GM23338 (cell line): ENCODE measurements around the gene KCNK5. TPM values are rescaled to one million over a fixed set of nuclear protein-coding genes. Genes with fewer than 3 reads are reported as not detected.

Experiments
- ATAC-seq: fragments of 200-7000 bp; cut with Tn5 transposase; 3 replicates; pipeline ENCODE4 v1.9.1; 2020
- DNase-seq: peaks from one replicate; pipeline ENCODE4 v3.0.0-alpha.2; 2015; ENCODE audit warnings: low spot score
- H2AFZ ChIP-seq: fragments of 200-600 bp; sonication (generic); 2 replicates; pipeline ENCODE4 v1.8.0; 2016; ENCODE audit warnings: antibody characterized with exemption, mild to moderate bottlenecking, moderate library complexity
- H3F3A ChIP-seq: fragments of 200-600 bp; sonication (generic); replicated peaks from 2 replicates; pipeline ENCODE4 v1.8.0; 2017; ENCODE audit warnings: antibody characterized with exemption, mixed run types, low read depth
- H3K27ac ChIP-seq: fragments of 200-600 bp; sonication (generic); 2 replicates; pipeline ENCODE4 v1.6.1; 2016; ENCODE audit warnings: low read depth
- H3K27me3 ChIP-seq: fragments of 200-600 bp; sonication (generic); 2 replicates; pipeline ENCODE4 v1.8.0; 2016; ENCODE audit warnings: mild to moderate bottlenecking, mixed run types, moderate library complexity; ENCODE audit not compliant: insufficient read depth
- H3K36me3 ChIP-seq: fragments of 200-600 bp; sonication (generic); 2 replicates; pipeline ENCODE4 v1.8.0; 2016; ENCODE audit warnings: mild to moderate bottlenecking; ENCODE audit not compliant: insufficient read depth
- H3K4me1 ChIP-seq: fragments of 200-600 bp; sonication (generic); 2 replicates; pipeline ENCODE4 v1.8.0; 2016; ENCODE audit warnings: mild to moderate bottlenecking, moderate library complexity; ENCODE audit not compliant: insufficient read depth
- H3K4me2 ChIP-seq: fragments of 200-600 bp; sonication (generic); 2 replicates; pipeline ENCODE4 v1.7.1; 2017; ENCODE audit warnings: mixed run types
- H3K4me3 ChIP-seq: fragments of 200-600 bp; sonication (generic); 2 replicates; pipeline ENCODE4 v1.6.1; 2016; ENCODE audit warnings: mixed run types
- H3K79me2 ChIP-seq: fragments of 200-600 bp; sonication (generic); replicated peaks from 2 replicates; pipeline ENCODE4 v1.8.0; 2017; ENCODE audit warnings: mild to moderate bottlenecking; ENCODE audit not compliant: insufficient read depth
- H3K9me2 ChIP-seq: fragments of 200-600 bp; sonication (generic); 2 replicates; pipeline ENCODE4 v1.8.0; 2017; ENCODE audit not compliant: insufficient read depth
- H4K20me1 ChIP-seq: fragments of 200-600 bp; sonication (generic); replicated peaks from 2 replicates; pipeline ENCODE4 v1.8.0; 2017; ENCODE audit warnings: mild to moderate bottlenecking; ENCODE audit not compliant: insufficient read depth
- H3K27ac Mint-ChIP-seq: 2 replicates; pipeline ENCODE4 v1.8.0; 2020; ENCODE audit warnings: inconsistent platforms, mild to moderate bottlenecking, moderate library complexity, mixed read lengths
- H3K27me3 Mint-ChIP-seq: 3 replicates; pipeline ENCODE4 v1.8.0; 2022; ENCODE audit warnings: low read depth, mild to moderate bottlenecking, moderate library complexity, mixed read lengths, inconsistent platforms; ENCODE audit not compliant: insufficient read depth, poor library complexity
- H3K36me3 Mint-ChIP-seq: 3 replicates; pipeline ENCODE4 v1.8.0; 2021; ENCODE audit warnings: low read depth, mild to moderate bottlenecking, inconsistent platforms, moderate library complexity, mixed read lengths
- H3K4me1 Mint-ChIP-seq: 3 replicates; pipeline ENCODE4 v1.8.0; 2020; ENCODE audit warnings: mild to moderate bottlenecking, inconsistent platforms, mixed read lengths
- H3K4me3 Mint-ChIP-seq: 3 replicates; pipeline ENCODE4 v1.8.0; 2021; ENCODE audit warnings: moderate library complexity, mild to moderate bottlenecking, inconsistent platforms, mixed read lengths
- H3K9me3 Mint-ChIP-seq: 3 replicates; pipeline ENCODE4 v1.8.0; 2020; ENCODE audit warnings: moderate library complexity, mild to moderate bottlenecking, inconsistent platforms, mixed read lengths
- CREB1 ChIP-seq: fragments of 250-450 bp; sonication (Bioruptor Pico); IDR thresholded peaks from 2 replicates; pipeline ENCODE4 v1.5.0; 2020; ENCODE audit warnings: low read depth, mild to moderate bottlenecking, moderate library complexity
- EZH2 ChIP-seq: fragments of 200-600 bp; sonication (generic); IDR thresholded peaks from one replicate; pipeline ENCODE4 v1.8.0; 2017; ENCODE audit warnings: antibody characterized with exemption, mild to moderate bottlenecking, low read depth; ENCODE audit not compliant: unreplicated experiment
- EZH2phosphoT487 ChIP-seq: fragments of 200-600 bp; sonication (generic); IDR thresholded peaks from one replicate; pipeline ENCODE4 v1.8.1; 2018; ENCODE audit warnings: antibody characterized with exemption; ENCODE audit not compliant: unreplicated experiment
- JUNB ChIP-seq: IDR thresholded peaks from one replicate; pipeline ENCODE4 v1.6.1; 2016; ENCODE audit warnings: antibody characterized with exemption; ENCODE audit not compliant: unreplicated experiment
- POLR2AphosphoS5 ChIP-seq: IDR thresholded peaks from 2 replicates; pipeline ENCODE4 v1.6.1; 2016; ENCODE audit warnings: antibody characterized with exemption, low read depth
- STAT1 ChIP-seq: IDR thresholded peaks from one replicate; pipeline ENCODE4 v1.6.1; 2016; ENCODE audit warnings: antibody characterized with exemption; ENCODE audit not compliant: unreplicated experiment
- ZNF114 ChIP-seq: fragments of 250-450 bp; sonication (Bioruptor Pico); IDR thresholded peaks from 2 replicates; pipeline ENCODE4 v1.5.0; 2020; ENCODE audit warnings: mild to moderate bottlenecking, moderate library complexity
- ZNF331 ChIP-seq: fragments of 250-450 bp; sonication (Bioruptor Pico); IDR thresholded peaks from 2 replicates; pipeline ENCODE4 v1.5.0; 2020; ENCODE audit warnings: low read depth, mild to moderate bottlenecking, moderate library complexity
- polyA plus RNA-seq: library from polyadenylated mRNA; unstranded; fragments of >200 nt; fragmentation: Nextera tagmentation; extraction: Ambion mirVana; gene quantifications from 2 replicates; pipeline ENCODE4 v1.2.1, GENCODE V29; 2016
- total RNA-seq: library from RNA; depleted of rRNA; stranded (reverse); fragments of >200 nt; shearing (Covaris generic); gene quantifications from 2 replicates; pipeline ENCODE4 v1.2.3, GENCODE V29; 2014
- TF ChIP-seq, protein P1 (sequence below), 2 experiments: fragments of 200-600 bp in 1 of 2; sonication (generic) in 1 of 2; conservative IDR thresholded peaks; 2 replicates each; pipeline versions ENCODE4 v1.5.1 to v1.6.1; 2016 to 2017; ENCODE audit warnings: antibody characterized with exemption in 2 of 2, low read depth in 2 of 2, mild to moderate bottlenecking in 2 of 2, moderate library complexity in 1 of 2
- TF ChIP-seq, protein P2 (sequence below): IDR thresholded peaks from 2 replicates; pipeline ENCODE4 v1.6.1; 2016; ENCODE audit warnings: antibody characterized with exemption

Gene KCNK5
- total and polyA plus RNA-seq, 2 experiments from 2014 or later = 9.5 to 57.4 TPM

DNA sequence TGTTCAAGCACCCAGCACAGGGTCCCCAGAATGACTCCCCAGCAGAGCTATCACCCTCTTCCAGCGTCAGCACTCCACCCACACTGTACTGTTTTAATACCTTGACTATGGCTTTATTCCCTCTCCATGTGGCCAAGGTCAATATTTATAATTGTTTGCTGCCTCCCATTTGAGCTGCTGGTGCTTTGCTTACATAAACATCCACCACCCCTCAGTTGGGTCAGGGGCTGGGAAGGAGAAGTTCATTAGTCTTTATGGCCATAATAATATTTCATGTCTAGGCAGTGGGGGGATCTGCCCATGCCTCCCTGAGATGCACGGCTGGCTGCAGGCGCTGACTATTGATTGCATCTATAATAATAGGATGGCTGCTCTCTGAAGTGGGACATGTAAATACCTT, 72.5 kb downstream of the KCNK5 start:
- no peak overlapping the region for H3K27ac ChIP-seq
- DNase-seq = no peak

DNA sequence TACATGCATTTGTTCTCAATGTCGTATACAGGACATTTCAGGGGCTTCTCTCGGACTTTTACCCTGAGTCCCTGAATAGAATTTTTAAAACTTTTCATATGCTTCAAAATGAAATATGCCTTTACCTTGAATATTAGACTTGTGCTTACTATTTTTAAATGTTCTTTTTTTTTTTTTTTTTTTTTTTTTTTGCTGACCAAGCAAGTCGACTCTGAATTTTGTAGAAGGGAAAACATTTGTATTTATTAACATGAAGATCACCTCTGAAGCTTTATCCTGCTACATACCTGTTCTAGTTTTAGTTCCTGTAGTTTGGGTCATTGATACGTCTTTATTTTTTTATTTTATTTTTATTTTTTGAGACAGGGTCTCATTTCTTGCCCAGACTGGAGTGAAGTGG, 74.6 kb downstream of the KCNK5 start:
- Histone ChIP-seq H3K79me2 (no peaks in the 10 kb centered on the region), H3K4me2 (no peak overlapping the region), H3K36me3 (no peaks in the 10 kb centered on the region), H3K4me3 (no peak overlapping the region), H4K20me1 (no peaks in the 10 kb centered on the region; the same call in 1 of the 2 replicates), H3K27ac (no peak overlapping the region), H2AFZ (no peak overlapping the region), H3K27me3 (no peaks in the 10 kb centered on the region), H3F3A (no peaks in the 10 kb centered on the region), H3K4me1 (no peaks in the 10 kb centered on the region), H3K9me2 (no peaks in the 10 kb centered on the region)
- H3K27me3 Mint-ChIP-seq = no peaks in the 10 kb centered on the region
- peaks cover 10% of the 10 kb centered on the region for H3K36me3 Mint-ChIP-seq
- peaks cover 7% of the 10 kb centered on the region; the same call in 2 of the 3 replicates for H3K9me3 Mint-ChIP-seq
- H3K27ac Mint-ChIP-seq = no peak overlapping the region
- DNase-seq (no peak), ATAC-seq (no peak)
- H3K4me3 Mint-ChIP-seq = no peak overlapping the region
- H3K4me1 Mint-ChIP-seq = peaks cover 6% of the 10 kb centered on the region
- no peak for TF ChIP-seq POLR2AphosphoS5
- no peak for TF ChIP-seq JUNB
- no peak for TF ChIP-seq EZH2
- no peak for TF ChIP-seq EZH2phosphoT487
- TF ChIP-seq, protein P1, sequence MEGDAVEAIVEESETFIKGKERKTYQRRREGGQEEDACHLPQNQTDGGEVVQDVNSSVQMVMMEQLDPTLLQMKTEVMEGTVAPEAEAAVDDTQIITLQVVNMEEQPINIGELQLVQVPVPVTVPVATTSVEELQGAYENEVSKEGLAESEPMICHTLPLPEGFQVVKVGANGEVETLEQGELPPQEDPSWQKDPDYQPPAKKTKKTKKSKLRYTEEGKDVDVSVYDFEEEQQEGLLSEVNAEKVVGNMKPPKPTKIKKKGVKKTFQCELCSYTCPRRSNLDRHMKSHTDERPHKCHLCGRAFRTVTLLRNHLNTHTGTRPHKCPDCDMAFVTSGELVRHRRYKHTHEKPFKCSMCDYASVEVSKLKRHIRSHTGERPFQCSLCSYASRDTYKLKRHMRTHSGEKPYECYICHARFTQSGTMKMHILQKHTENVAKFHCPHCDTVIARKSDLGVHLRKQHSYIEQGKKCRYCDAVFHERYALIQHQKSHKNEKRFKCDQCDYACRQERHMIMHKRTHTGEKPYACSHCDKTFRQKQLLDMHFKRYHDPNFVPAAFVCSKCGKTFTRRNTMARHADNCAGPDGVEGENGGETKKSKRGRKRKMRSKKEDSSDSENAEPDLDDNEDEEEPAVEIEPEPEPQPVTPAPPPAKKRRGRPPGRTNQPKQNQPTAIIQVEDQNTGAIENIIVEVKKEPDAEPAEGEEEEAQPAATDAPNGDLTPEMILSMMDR (conservative IDR thresholded peaks at IDR 0.05; ENCODE audit: low read depth in 2 of 2) = no peak
- TF ChIP-seq, protein P2, sequence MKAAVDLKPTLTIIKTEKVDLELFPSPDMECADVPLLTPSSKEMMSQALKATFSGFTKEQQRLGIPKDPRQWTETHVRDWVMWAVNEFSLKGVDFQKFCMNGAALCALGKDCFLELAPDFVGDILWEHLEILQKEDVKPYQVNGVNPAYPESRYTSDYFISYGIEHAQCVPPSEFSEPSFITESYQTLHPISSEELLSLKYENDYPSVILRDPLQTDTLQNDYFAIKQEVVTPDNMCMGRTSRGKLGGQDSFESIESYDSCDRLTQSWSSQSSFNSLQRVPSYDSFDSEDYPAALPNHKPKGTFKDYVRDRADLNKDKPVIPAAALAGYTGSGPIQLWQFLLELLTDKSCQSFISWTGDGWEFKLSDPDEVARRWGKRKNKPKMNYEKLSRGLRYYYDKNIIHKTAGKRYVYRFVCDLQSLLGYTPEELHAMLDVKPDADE = no peak
- TF ChIP-seq ZNF331 = no peak

More for the DNA sequence above, 72.5 kb downstream of the KCNK5 start:
- H3K4me1 Mint-ChIP-seq = peaks cover 6% of the 10 kb centered on the region
- peaks cover 10% of the 10 kb centered on the region; the same call in 2 of the 3 replicates for H3K9me3 Mint-ChIP-seq
- H2AFZ ChIP-seq = no peak overlapping the region
- H3F3A ChIP-seq = no peaks in the 10 kb centered on the region
- no peaks in the 10 kb centered on the region for H3K4me1 ChIP-seq
- peaks cover 13% of the 10 kb centered on the region for H3K36me3 Mint-ChIP-seq
- no peaks in the 10 kb centered on the region for H3K9me2 ChIP-seq
- H3K4me2 ChIP-seq = no peak overlapping the region
- no peaks in the 10 kb centered on the region for H3K27me3 Mint-ChIP-seq
- H3K4me3 ChIP-seq = no peak overlapping the region
- no peak for ATAC-seq
- no peaks in the 10 kb centered on the region; the same call in 1 of the 2 replicates for H4K20me1 ChIP-seq
- no peaks in the 10 kb centered on the region for H3K36me3 ChIP-seq
- H3K27ac Mint-ChIP-seq = no peak overlapping the region
- H3K79me2 ChIP-seq = no peaks in the 10 kb centered on the region
- TF ChIP-seq, protein P1 (conservative IDR thresholded peaks at IDR 0.05; ENCODE audit: low read depth in 2 of 2) = no peak
- TF ChIP-seq STAT1 = no peak
- TF ChIP-seq POLR2AphosphoS5 = no peak
- TF ChIP-seq, protein P2 = no peak
- TF ChIP-seq ZNF114 = no peak
- TF ChIP-seq CREB1 (CRISPR knock-in tag) = no peak
- TF ChIP-seq EZH2 = no peak
- TF ChIP-seq EZH2phosphoT487 = no peak
- no peak overlapping the region for H3K4me3 Mint-ChIP-seq
- H3K27me3 ChIP-seq = no peaks in the 10 kb centered on the region
